ENCODE data around the gene HOMER2. TPM values are rescaled to one million over a fixed set of nuclear protein-coding genes. Genes with fewer than 3 reads are reported as not detected.

The HOMER2 gene
- total and polyA plus RNA-seq, 2 of the 13 experiments (the other 11 are each of a cell fraction or from before 2014, with no cell fraction given): 12.9 to 14.1 TPM

DNA sequence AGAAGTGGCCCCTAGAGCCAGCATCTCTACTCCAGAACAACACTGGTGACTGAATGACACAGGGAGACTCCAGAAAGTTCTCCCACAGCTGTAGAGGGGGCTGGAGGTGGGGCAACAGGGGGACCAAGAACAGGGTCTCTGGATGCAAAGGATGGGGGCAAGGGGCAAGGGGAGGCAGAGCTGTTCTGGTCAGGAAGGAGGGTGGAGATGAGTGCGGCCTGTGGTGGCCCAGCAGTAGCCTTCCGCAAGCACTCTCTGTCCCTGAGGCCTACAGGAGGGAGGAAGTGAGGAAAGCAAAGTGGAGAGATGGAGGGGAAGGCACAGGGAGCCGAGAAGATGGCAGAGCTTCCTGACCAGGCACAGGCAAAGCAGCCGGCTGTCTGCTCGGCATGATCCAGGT, 56.5 kb downstream of the HOMER2 start (continued):
- no peak for TF ChIP-seq TARDBP (CRISPR knock-in tag; IDR thresholded peaks at IDR 0.05)
- TF ChIP-seq ZNF747 (CRISPR knock-in tag; IDR thresholded peaks at IDR 0.05; ENCODE audit: borderline replicate concordance): no peak
- TF ChIP-seq, protein P1, sequence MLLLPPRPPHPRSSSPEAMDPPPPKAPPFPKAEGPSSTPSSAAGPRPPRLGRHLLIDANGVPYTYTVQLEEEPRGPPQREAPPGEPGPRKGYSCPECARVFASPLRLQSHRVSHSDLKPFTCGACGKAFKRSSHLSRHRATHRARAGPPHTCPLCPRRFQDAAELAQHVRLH (CRISPR knock-in tag; IDR thresholded peaks at IDR 0.05; ENCODE audit: borderline replicate concordance, low read depth): no peak
- TF ChIP-seq ZNF34 (CRISPR knock-in tag; IDR thresholded peaks at IDR 0.05; ENCODE audit: borderline replicate concordance): no peak

DNA sequence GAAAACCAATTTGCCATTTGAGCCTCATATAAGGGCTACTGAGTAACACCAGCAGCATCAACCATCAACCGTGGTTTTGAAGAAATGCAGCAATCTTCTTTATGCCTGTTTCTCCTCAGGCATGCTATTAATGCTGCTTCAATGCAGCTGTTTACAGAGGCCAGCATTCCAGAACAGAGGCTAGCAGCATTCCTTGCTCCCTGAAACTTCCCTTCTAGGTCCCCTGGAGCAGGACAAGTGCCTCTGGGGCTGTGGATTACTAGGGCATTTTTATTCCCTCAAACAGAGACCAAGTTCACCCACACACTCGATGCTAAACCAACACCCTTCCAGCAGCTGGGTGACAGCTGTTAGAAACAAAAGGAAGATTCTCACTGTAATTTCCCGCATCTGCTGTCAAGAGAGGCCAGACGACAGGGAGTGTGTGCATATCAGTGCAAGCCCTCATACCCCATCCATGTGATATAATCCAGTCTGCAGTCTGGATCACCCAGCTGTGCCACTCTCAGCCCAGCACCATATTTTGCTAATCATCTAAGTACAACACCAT, 57.5 kb downstream of the HOMER2 start:
- ChIA-PET POLR2A (interaction anchor here (0.6 kb wide), 1 partner anchor 58 kb away, joined by 3 read pairs; no protein-coding TSS in a partner anchor), CTCF (ENCODE audit: low intra/inter-chr PET ratio, low total read pairs) (no interaction called here)
- Histone ChIP-seq H3K9me3 (ENCODE audit: low read length) (no peaks in the 10 kb centered on the region), H3K4me2 (ENCODE audit: low read depth, low read length) (no peak overlapping the region; the same call in 1 of the 2 replicates), H2AFZ (ENCODE audit: low read length) (no peak overlapping the region), H3K4me1 (ENCODE audit: insufficient read depth, low read length) (peaks cover 12% of the 10 kb centered on the region), H3K27me3 (ENCODE audit: control insufficient read depth in 1 of 2, insufficient read depth in 2 of 2, low read length in 2 of 2) (no peaks in the 10 kb centered on the region), H3K4me3 (replicated peaks in 1 of 3; ENCODE audit: insufficient read depth in 1 of 3, low read depth in 2 of 3, low read length in 3 of 3) (no peak overlapping the region), H3K9ac (ENCODE audit: insufficient read depth, low read depth, low read length) (no peak overlapping the region), H3K79me2 (ENCODE audit: insufficient read depth, low read length) (no peaks in the 10 kb centered on the region), H3K36me3 (replicated peaks in 1 of 2; ENCODE audit: control insufficient read depth in 1 of 2, insufficient read depth in 2 of 2, low read length in 2 of 2) (no peaks in the 10 kb centered on the region), H4K20me1 (ENCODE audit: insufficient read depth, low read length) (no peaks in the 10 kb centered on the region), H3K27ac (ENCODE audit: extremely low read length, insufficient read depth, low read length) (no peak overlapping the region)
- in situ Hi-C loops (cut with HindIII; ENCODE audit: extremely low pct_ligation_motif_present, low pct_unique_long_range_greater_than_20kb): no loop called here
- BruUV-seq (replicated peaks): no TSS peak
- TF ChIP-seq ZNF10 (CRISPR knock-in tag; IDR thresholded peaks at IDR 0.05; ENCODE audit: borderline replicate concordance, low read depth) (no peak), TIGD3 (CRISPR knock-in tag; IDR thresholded peaks at IDR 0.05; ENCODE audit: borderline replicate concordance) (no peak), TP53 (CRISPR knock-in tag; conservative IDR thresholded peaks at IDR 0.05) (no peak), SMAD9 (CRISPR knock-in tag; IDR thresholded peaks at IDR 0.05) (no peak), NCOA5 (CRISPR knock-in tag; IDR thresholded peaks at IDR 0.05) (no peak), YEATS2 (CRISPR knock-in tag; IDR thresholded peaks at IDR 0.05; ENCODE audit: borderline replicate concordance) (no peak), AHR (CRISPR knock-in tag; IDR thresholded peaks at IDR 0.05) (no peak), ESRRA (CRISPR knock-in tag; IDR thresholded peaks at IDR 0.05; ENCODE audit: low read depth) (no peak), ZNF563 (CRISPR knock-in tag; IDR thresholded peaks at IDR 0.05) (no peak), CENPX (CRISPR knock-in tag; IDR thresholded peaks at IDR 0.05) (no peak), ZNF326 (CRISPR knock-in tag; IDR thresholded peaks at IDR 0.05; ENCODE audit: borderline replicate concordance) (no peak), TFDP2 (CRISPR knock-in tag; IDR thresholded peaks at IDR 0.05) (no peak), PRPF4 (IDR thresholded peaks at IDR 0.05; ENCODE audit: low read depth, low read length, poor library complexity, severe bottlenecking) (no peak), MAFG (CRISPR knock-in tag; IDR thresholded peaks at IDR 0.05) (no peak), STAG1 (CRISPR knock-in tag; IDR thresholded peaks at IDR 0.05) (no peak), ZNF556 (CRISPR knock-in tag; IDR thresholded peaks at IDR 0.05; ENCODE audit: borderline replicate concordance) (no peak)
- ATAC-seq: no peak
- DNase-seq (ENCODE audit: low spot score): no peak
- no peak for FAIRE-seq
- intact Hi-C loops (cut with micrococcal nuclease; ENCODE audit: unreplicated experiment): no loop called here
- 53% methylated on average over 4 of the region's 4 CpGs for WGBS (ENCODE audit: low lambda C conversion rate)
